GM12801 (cell line): ENCODE data around the gene ZC3H4.

Experiments used
- CTCF ChIP-seq: IDR thresholded peaks from one replicate; pipeline ENCODE4 v1.5.1; 2011; ENCODE audit warnings: control low read depth; ENCODE audit not compliant: insufficient read length; ENCODE audit errors: extremely low read depth

Gene ZC3H4

DNA sequence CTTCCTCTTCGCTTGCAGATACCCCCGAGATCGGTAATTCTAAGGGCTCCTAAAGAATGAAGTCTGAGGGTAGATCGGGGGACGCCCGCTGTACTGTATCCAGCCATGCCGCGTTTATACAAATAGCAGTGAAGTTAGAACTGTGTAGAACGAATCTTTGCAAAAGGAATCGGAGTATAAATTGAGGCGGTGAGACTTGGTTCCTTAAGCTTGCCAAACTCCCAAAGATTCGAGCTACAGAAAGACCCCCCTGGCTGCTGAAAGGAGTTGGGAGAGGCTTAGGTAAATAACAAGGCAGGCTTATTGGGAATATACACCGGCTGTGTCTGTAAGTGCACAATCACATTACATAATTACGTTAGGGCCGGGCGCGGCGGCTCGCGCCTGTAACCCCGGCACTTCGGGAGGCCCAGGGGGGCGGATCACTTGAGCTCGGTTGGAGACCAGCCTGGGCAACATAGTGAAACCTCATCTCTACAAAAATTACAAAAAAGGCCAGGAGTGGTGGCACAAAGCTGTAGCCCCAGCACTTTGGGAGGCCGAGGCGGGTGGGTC, 77.4 kb downstream of the ZC3H4 start:
- no peak for TF ChIP-seq CTCF

- TF ChIP-seq CTCF = peak; percentile 6
Observed at GRCh38 chr19:47035127-47036096, 78.2 kb downstream of the ZC3H4 start.

DNA sequence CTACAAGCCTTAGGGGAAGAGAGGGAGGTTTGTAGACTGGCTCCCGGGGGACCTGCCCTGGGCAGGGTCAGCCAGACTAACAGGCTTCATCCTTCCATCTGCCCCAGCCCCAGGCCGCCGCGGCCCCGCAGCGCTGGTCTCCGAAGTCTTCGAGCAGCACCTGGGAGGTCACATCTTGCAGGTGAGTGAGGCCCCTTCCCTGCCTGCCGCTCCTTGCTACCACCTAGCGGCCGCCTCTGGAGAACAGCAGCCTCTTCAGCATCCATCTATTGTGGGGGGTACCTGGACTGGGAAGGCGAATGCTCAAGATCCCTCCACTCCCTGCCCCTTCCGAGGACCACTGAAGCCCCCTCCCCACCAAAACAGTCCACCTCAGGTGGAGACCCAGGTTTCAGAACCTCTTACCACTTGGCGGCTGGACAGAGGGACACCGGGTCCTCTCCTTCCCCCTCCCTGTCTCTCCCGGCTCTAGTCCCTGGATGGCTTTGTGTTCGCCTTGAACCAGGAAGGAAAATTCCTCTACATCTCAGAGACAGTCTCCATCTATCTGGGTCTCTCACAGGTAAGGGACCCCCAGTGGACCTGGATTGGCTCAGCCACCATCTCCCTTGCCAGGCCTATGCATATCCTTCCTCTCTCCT, 81.3 kb downstream of the ZC3H4 start:
- no peak for TF ChIP-seq CTCF

GRCh38 chr19:47028195-47028601, 85.4 kb downstream of the ZC3H4 start:
- no peak for TF ChIP-seq CTCF

DNA sequence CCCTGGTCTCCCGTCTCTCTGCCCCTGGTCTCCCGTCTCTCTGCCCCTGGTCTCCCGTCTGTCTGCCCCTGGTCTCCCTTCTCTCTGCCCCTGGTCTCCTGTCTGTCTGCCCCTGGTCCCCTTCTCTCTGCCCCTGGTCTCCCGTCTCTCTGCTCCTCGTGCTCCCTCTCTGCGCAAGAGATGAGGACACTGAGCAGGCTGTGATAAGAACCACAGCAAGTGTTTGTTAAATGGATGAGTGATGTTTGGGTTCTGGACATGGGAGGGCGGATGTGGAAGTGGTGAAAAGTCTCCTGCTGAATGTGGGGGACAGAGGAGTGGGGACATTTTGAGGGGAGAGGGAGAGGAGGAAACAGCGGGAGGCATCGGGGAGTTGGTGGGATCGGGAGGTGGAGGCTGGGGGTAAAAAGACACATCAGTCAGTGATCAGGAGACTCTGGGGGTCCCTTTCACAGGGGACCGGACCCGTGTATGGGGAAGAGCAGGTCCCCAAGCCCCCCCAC, 85.9 kb downstream of the ZC3H4 start:
- no peak for TF ChIP-seq CTCF

- TF ChIP-seq CTCF = no peak
Observed at GRCh38 chr19:47026889-47027288, 86.7 kb downstream of the ZC3H4 start.

GRCh38 chr19:47026156-47026555, 87.4 kb downstream of the ZC3H4 start:
- no peak for TF ChIP-seq CTCF
